ENCODE data around the gene DDX31. TPM values are rescaled to one million over a fixed set of nuclear protein-coding genes. Genes with fewer than 3 reads are reported as not detected.

DDX31 gene
- total RNA-seq, 1 experiment from 2014 or later = 26.2 TPM

DNA sequence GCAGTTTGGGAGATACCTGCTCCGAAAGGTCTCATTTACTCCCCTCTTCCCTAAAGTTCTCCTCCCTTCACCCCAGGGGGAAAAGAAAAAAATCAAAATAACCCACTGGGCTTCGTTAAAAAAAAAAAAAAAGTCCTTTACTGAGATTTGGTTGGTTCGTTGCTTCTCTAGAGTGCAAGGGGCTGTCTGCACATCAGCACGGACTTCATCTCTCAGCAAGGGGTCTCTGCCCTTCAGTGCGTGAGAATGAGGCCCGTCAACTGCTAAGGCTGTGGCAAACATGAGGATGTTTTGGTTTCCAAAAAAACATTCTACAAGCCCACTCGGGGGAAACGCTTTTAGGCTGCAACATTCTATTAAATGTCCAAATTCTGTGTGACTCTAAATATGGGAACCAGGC is 77.3 kb downstream of the DDX31 start:
- CTCF ChIA-PET = interaction anchor here (0.6 to 1.4 kb wide), 3 partner anchors 13 to 245 kb away, joined by 3 to 4 read pairs (median 3); no protein-coding TSS in a partner anchor
- DNase-seq (ENCODE audit: low spot score) (no peak), ATAC-seq (no peak)
- no peak overlapping the region for H3K27ac Mint-ChIP-seq
- peaks cover 40% of the 10 kb centered on the region for H3K4me1 Mint-ChIP-seq
- H3K36me3 Mint-ChIP-seq = peaks cover 19% of the 10 kb centered on the region
- TF ChIP-seq, protein P1, sequence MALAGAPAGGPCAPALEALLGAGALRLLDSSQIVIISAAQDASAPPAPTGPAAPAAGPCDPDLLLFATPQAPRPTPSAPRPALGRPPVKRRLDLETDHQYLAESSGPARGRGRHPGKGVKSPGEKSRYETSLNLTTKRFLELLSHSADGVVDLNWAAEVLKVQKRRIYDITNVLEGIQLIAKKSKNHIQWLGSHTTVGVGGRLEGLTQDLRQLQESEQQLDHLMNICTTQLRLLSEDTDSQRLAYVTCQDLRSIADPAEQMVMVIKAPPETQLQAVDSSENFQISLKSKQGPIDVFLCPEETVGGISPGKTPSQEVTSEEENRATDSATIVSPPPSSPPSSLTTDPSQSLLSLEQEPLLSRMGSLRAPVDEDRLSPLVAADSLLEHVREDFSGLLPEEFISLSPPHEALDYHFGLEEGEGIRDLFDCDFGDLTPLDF (CRISPR knock-in tag; IDR thresholded peaks at IDR 0.05) = no peak
- no peak for TF ChIP-seq NR1H2 (CRISPR knock-in tag; IDR thresholded peaks at IDR 0.05)
- no peak for TF ChIP-seq TEAD4 (CRISPR knock-in tag; IDR thresholded peaks at IDR 0.05)
- TF ChIP-seq, protein P2, sequence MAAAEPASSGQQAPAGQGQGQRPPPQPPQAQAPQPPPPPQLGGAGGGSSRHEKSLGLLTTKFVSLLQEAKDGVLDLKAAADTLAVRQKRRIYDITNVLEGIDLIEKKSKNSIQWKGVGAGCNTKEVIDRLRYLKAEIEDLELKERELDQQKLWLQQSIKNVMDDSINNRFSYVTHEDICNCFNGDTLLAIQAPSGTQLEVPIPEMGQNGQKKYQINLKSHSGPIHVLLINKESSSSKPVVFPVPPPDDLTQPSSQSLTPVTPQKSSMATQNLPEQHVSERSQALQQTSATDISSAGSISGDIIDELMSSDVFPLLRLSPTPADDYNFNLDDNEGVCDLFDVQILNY (CRISPR knock-in tag; IDR thresholded peaks at IDR 0.05) = no peak
- TF ChIP-seq, protein P3, sequence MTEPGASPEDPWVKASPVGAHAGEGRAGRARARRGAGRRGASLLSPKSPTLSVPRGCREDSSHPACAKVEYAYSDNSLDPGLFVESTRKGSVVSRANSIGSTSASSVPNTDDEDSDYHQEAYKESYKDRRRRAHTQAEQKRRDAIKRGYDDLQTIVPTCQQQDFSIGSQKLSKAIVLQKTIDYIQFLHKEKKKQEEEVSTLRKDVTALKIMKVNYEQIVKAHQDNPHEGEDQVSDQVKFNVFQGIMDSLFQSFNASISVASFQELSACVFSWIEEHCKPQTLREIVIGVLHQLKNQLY (CRISPR knock-in tag; IDR thresholded peaks at IDR 0.05) = no peak
- TF ChIP-seq ZNF121 (CRISPR knock-in tag; IDR thresholded peaks at IDR 0.05) = no peak
- TF ChIP-seq OVOL2 (CRISPR knock-in tag; IDR thresholded peaks at IDR 0.05; ENCODE audit: borderline replicate concordance) = no peak
- TF ChIP-seq TP53 (CRISPR knock-in tag; IDR thresholded peaks at IDR 0.05) = no peak
- TF ChIP-seq ZNF138 (CRISPR knock-in tag; conservative IDR thresholded peaks at IDR 0.05) = no peak
- no peak for TF ChIP-seq ZNF423 (CRISPR knock-in tag; IDR thresholded peaks at IDR 0.05)
- TF ChIP-seq ELF4 (CRISPR knock-in tag; IDR thresholded peaks at IDR 0.05; ENCODE audit: low read depth) = no peak
- no peak for TF ChIP-seq NFATC4 (CRISPR knock-in tag; IDR thresholded peaks at IDR 0.05)
- TF ChIP-seq, protein P4, sequence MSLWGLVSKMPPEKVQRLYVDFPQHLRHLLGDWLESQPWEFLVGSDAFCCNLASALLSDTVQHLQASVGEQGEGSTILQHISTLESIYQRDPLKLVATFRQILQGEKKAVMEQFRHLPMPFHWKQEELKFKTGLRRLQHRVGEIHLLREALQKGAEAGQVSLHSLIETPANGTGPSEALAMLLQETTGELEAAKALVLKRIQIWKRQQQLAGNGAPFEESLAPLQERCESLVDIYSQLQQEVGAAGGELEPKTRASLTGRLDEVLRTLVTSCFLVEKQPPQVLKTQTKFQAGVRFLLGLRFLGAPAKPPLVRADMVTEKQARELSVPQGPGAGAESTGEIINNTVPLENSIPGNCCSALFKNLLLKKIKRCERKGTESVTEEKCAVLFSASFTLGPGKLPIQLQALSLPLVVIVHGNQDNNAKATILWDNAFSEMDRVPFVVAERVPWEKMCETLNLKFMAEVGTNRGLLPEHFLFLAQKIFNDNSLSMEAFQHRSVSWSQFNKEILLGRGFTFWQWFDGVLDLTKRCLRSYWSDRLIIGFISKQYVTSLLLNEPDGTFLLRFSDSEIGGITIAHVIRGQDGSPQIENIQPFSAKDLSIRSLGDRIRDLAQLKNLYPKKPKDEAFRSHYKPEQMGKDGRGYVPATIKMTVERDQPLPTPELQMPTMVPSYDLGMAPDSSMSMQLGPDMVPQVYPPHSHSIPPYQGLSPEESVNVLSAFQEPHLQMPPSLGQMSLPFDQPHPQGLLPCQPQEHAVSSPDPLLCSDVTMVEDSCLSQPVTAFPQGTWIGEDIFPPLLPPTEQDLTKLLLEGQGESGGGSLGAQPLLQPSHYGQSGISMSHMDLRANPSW (CRISPR knock-in tag; conservative IDR thresholded peaks at IDR 0.05; ENCODE audit: low read depth) = no peak
- TF ChIP-seq ESRRA (CRISPR knock-in tag; IDR thresholded peaks at IDR 0.05; ENCODE audit: borderline replicate concordance) = no peak
- TF ChIP-seq ZNF263 (CRISPR knock-in tag; IDR thresholded peaks at IDR 0.05; ENCODE audit: low read depth) = no peak
- TF ChIP-seq, protein P5, sequence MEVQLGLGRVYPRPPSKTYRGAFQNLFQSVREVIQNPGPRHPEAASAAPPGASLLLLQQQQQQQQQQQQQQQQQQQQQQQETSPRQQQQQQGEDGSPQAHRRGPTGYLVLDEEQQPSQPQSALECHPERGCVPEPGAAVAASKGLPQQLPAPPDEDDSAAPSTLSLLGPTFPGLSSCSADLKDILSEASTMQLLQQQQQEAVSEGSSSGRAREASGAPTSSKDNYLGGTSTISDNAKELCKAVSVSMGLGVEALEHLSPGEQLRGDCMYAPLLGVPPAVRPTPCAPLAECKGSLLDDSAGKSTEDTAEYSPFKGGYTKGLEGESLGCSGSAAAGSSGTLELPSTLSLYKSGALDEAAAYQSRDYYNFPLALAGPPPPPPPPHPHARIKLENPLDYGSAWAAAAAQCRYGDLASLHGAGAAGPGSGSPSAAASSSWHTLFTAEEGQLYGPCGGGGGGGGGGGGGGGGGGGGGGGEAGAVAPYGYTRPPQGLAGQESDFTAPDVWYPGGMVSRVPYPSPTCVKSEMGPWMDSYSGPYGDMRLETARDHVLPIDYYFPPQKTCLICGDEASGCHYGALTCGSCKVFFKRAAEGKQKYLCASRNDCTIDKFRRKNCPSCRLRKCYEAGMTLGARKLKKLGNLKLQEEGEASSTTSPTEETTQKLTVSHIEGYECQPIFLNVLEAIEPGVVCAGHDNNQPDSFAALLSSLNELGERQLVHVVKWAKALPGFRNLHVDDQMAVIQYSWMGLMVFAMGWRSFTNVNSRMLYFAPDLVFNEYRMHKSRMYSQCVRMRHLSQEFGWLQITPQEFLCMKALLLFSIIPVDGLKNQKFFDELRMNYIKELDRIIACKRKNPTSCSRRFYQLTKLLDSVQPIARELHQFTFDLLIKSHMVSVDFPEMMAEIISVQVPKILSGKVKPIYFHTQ (CRISPR knock-in tag; IDR thresholded peaks at IDR 0.05) = no peak
- TF ChIP-seq, protein P6, sequence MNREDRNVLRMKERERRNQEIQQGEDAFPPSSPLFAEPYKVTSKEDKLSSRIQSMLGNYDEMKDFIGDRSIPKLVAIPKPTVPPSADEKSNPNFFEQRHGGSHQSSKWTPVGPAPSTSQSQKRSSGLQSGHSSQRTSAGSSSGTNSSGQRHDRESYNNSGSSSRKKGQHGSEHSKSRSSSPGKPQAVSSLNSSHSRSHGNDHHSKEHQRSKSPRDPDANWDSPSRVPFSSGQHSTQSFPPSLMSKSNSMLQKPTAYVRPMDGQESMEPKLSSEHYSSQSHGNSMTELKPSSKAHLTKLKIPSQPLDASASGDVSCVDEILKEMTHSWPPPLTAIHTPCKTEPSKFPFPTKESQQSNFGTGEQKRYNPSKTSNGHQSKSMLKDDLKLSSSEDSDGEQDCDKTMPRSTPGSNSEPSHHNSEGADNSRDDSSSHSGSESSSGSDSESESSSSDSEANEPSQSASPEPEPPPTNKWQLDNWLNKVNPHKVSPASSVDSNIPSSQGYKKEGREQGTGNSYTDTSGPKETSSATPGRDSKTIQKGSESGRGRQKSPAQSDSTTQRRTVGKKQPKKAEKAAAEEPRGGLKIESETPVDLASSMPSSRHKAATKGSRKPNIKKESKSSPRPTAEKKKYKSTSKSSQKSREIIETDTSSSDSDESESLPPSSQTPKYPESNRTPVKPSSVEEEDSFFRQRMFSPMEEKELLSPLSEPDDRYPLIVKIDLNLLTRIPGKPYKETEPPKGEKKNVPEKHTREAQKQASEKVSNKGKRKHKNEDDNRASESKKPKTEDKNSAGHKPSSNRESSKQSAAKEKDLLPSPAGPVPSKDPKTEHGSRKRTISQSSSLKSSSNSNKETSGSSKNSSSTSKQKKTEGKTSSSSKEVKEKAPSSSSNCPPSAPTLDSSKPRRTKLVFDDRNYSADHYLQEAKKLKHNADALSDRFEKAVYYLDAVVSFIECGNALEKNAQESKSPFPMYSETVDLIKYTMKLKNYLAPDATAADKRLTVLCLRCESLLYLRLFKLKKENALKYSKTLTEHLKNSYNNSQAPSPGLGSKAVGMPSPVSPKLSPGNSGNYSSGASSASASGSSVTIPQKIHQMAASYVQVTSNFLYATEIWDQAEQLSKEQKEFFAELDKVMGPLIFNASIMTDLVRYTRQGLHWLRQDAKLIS (CRISPR knock-in tag; IDR thresholded peaks at IDR 0.05; ENCODE audit: borderline replicate concordance) = no peak
- no peak for TF ChIP-seq NFYB (CRISPR knock-in tag; conservative IDR thresholded peaks at IDR 0.05; ENCODE audit: low read depth)
- TF ChIP-seq, protein P7, sequence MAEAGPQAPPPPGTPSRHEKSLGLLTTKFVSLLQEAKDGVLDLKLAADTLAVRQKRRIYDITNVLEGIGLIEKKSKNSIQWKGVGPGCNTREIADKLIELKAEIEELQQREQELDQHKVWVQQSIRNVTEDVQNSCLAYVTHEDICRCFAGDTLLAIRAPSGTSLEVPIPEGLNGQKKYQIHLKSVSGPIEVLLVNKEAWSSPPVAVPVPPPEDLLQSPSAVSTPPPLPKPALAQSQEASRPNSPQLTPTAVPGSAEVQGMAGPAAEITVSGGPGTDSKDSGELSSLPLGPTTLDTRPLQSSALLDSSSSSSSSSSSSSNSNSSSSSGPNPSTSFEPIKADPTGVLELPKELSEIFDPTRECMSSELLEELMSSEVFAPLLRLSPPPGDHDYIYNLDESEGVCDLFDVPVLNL (CRISPR knock-in tag; IDR thresholded peaks at IDR 0.05; ENCODE audit: borderline replicate concordance, low read depth) = no peak
- TF ChIP-seq SP1 (CRISPR knock-in tag; conservative IDR thresholded peaks at IDR 0.05) = no peak
- peaks cover 58% of the 10 kb centered on the region for H3K27me3 Mint-ChIP-seq (ENCODE audit: low read depth)
- POLR2A ChIA-PET = no interaction called here
- no peaks in the 10 kb centered on the region for H3K9me3 Mint-ChIP-seq
- H3K4me3 Mint-ChIP-seq = peak overlapping the region; percentile 66

All from WTC11 (cell line).